Head of caudate nucleus (tissue), 42 donors: ENCODE data around the gene SLC16A8.

Experiments
- DNase-seq, 42 donors: peaks; one replicate each; pipeline versions ENCODE4 v3.0.0 to v3.0.0-alpha.2; 2020 to 2021; ENCODE audit warnings: mixed read lengths in 7 of 42
- intact Hi-C: fragments of 100-400 bp; cut with DNase I; formaldehyde crosslinking; loops from one replicate; pipeline ENCODE4 v1.15.0; 2022

Gene SLC16A8

DNA sequence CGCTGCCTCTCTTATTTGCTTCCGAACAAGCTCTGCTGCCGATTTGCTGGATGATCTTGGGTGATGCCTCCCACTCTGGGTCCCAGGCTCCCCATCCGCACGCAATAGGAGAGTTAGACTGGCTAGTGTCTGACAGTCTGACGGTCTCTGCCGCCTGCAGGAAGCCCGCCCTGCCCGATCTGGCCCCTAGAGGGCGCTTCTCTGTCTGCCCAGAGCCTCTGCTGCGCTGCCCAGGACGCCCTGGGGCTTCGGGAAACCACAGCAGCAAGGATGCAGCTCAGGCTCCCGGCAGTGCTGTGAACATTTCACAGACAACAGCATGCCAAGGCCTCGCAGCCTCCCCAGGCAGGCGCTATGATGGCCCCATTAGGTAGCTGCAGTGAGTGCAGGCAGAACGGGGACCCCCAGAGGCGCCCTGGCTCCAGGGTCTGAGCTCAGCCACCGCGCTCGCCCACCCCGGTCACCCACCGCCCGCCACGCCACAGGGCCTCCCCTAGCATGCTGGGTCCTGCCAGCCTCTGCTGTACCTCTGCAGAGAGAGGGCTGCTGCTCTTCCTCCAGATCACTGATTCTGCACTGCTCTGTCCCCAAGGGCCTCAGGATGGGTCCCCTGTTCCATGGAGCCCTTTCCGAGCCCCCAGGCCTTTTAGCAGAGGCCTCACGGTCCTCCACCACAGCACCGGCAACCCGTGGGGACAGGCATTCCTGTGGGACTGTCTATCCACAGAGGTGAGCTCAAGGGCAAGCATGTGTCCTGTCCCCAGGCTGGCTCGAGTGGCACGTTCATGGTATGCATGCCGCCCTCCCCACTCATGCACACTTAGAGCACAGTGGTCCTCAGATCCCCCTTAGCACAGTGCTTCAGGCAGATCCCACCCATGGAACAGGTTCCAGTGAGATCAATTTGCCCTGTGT lies 30.8 kb upstream of the SLC16A8 start:
- DNase-seq: peak; percentile 65 to 95 (median 89)
- intact Hi-C loops: loop anchor here (10.0 kb wide), 1 partner anchor 120 kb away; no protein-coding TSS in a partner anchor

DNA sequence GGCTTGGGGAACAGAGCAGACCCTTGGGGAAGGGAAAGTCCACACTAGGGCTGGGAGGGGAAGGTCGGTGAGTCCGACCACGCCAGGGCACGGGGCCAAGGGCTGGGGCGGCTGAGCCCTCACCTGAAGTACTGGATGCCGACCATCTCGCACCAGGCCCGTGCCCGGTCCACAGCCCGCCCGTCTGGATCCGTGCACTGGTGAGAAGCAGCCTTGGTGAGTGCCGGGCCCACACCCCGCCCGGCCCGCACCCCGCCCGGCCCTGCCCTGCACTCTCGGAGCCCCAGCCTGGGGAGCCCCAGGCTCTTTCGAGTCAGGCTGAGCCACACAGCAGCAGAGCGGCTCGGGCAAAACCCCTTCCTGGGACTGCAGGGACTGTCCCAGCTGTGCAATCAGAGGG lies 28.4 kb upstream of the SLC16A8 start:
- intact Hi-C loops: loop anchor here (10.0 kb wide), 1 partner anchor 122 kb away; no protein-coding TSS in a partner anchor
- no peak for DNase-seq

DNA sequence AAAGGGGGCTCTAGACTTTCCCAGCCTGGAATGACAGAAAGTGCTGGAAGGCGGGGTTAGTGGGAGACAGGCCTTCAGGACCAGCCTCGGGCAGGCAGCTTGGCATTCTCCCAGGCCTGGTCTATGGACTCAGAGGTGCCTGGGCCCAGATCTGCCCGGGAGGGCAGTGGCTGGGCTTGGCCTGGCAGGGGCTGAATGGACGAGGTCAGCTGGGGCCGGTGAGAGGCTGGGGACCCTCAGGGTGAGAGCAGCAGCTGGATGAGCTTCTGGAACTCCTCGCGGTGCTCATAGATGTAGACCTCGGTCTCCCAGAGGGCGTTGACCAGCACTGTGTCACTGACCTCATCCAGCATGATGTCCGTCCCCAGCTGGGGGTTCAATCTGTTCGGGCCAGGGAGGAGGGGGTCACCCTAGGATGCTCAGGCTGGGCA lies 28.0 kb upstream of the SLC16A8 start:
- intact Hi-C loops: loop anchor here (10.0 kb wide), 1 partner anchor 123 kb away; no protein-coding TSS in a partner anchor
- DNase-seq: no peak

GRCh38 chr22:38110863-38111852 lies 27.2 kb upstream of the SLC16A8 start:
- intact Hi-C loops: loop anchor here (10.0 kb wide), 1 partner anchor 124 kb away; no protein-coding TSS in a partner anchor
- no peak for DNase-seq

DNA sequence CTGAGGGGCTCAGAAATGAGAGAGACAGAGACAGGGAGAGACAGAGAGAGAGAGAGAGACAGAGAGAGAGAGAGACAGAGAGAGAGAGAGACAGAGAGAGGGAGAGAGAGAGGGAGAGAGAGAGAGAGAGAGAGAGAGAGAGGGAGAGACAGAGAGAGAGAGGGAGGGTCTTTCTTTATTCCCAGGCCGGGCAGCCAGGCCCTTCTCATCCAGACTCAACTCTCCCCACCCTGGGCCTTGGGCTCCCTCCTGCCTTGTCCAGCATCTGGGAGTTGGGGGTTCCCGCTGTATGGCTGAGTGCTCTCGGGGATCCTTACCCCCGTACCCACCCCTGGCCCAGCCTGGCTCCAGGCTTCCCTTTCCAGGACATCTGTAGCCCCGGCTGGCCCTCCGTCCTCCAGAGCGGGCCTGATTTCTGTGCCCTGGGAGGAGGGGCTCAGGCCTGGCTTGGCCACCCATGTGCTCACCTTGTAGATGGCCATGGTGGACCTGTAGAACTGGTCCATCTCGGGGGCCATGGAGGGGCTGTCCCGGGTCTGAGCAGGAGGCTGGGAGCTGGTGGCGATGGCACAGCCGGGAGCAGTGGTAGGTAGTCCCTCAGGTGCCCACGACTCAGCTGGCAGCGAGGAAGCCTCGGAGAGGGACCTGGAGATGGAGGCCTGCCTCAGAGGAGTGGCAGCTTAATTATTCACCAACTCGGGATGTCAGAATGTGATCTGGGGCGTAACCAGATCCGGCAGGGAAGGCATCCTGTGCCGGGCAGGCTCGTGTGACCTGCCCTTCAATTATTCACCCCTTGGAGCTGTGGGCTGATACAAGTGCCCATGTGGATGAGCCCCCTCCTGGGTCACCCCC lies 26.3 kb upstream of the SLC16A8 start, which contains the start of gene BAIAP2L2:
Gene BAIAP2L2, minus strand, starts transcription at position 677 of the 855 bp plus-strand sequence. Its CDS starts 159 bp downstream, at position 518.
- DNase-seq: no peak
- intact Hi-C loops: loop anchor here (10.0 kb wide), 1 partner anchor 125 kb away; no protein-coding TSS in a partner anchor

- intact Hi-C loops: loop anchor here (10.0 kb wide), 1 partner anchor 125 kb away; no protein-coding TSS in a partner anchor
- DNase-seq: no peak
Observed at GRCh38 chr22:38109371-38110001, 25.5 kb upstream of the SLC16A8 start.

DNA sequence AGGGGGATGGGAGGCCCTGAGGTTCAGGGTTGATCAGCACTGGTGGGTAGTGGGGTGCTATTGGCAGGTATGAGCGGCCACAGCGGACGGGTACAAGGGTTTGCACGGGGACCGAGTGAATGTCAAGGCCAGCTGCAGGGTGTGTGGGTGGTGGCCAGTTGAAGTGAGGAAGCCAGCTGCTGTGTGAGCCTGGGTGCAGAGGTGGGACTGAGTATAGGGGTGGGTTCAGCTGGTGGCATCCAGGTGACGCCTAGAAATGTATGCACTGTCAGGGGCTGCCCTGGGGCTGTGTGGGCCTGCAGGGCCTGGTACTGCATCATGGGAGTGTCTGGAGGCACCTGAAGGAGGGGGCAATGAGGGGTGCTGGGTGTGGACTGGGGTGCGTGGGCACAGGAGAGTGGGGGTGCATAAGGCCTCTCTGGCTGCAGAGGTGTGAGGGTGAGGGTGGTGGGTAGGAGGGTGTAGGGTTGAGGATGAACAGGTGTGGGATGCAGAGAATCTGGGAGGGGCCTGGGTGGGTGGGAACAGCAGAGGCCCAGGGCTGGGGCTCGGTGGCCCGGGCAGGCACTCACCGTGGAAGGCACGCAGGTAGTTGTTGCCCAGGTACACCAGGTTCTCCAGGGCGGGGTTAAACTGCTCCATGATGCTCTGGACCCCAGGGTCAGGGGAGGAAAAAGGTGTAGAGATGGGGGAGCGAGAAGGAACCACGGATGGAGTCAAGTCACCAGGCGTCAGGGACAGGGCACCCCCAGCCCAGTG lies 24.8 kb upstream of the SLC16A8 start:
- intact Hi-C loops: no loop called here
- no peak for DNase-seq

- intact Hi-C loops: no loop called here
- DNase-seq: peak in 1 of 42 donors; percentile 13
Observed at GRCh38 chr22:38107692-38108515, 23.9 kb upstream of the SLC16A8 start.

DNA sequence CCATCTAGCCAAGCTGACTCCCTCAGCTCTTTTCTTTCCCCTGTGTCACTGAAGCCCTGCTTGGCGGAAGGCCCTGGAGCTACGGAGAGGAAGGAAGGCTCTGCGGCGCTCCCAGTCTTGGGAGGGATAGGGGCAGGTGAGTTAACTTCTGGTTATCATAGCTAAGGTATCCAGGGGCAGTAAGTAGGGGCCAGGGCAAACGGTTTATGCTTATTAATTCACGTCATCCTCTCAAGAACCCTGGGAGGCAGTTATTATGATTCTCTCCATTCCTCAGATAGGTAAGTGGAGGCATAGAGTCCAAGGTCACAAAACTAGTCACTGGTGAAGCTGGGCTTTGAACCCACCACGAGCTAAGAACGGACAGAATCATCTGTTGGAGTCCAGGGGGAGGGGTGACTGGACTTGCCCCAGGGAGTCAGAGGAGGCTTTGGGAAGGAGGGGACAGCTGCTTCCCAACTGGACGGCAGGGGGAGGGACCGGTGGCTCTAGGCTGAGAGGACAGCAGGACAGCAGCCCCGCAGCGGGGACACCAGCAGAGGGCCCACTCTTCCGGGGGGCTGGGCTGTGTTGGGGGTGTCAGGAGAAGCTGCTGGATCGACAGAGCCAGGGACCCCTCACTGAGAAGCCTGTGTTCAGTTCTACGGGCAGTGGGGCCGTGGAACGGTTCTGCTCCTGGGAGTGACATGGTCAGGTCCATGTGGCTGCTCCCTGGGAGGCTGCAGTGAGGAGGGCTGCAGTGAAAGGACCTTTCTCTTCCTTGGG lies 23.0 kb upstream of the SLC16A8 start:
- DNase-seq: no peak

DNA sequence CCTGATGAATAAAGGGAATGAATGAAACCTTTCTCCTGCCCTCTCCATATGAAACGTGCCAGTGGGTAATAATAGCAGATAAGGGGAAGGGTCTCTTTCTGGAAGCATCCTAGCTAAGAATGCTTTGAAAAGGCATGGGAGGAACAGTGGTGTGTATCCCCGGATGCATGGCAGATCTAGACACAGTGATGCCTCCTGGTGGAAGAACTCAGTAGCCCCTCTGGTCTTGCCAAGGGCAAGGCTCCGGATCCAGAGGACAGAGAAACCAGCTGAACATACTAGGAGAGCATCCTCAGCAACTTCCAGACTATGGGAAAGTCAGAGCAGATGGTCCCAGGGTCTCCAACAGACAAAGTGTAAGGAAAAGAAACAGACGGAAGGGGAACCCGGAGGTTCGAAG lies 20.1 kb upstream of the SLC16A8 start:
- DNase-seq: no peak
- intact Hi-C loops: no loop called here

More for the DNA sequence above, 23.0 kb upstream of the SLC16A8 start:
- intact Hi-C loops: no loop called here

DNA sequence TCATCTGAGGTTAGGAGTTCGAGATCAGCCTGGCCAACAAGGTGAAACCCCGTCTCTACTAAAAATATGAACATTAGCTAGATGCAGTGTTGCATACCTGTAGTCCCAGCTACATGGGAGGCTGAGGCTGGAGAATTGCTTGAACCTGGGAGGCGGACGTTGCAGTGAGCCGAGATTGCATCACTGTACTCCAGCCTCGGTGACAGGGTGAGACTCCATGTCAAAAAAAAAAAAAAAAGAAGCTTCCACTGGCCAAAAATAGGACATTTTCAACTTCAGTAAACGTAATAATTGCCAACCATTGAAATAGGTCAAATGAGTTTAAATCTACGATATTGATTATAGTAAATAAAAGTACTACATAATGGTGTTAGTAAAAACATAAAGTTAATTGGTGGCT lies 19.7 kb upstream of the SLC16A8 start:
- intact Hi-C loops: no loop called here
- DNase-seq: no peak

- intact Hi-C loops: no loop called here
- DNase-seq: no peak
Observed at GRCh38 chr22:38098410-38099249, 14.6 kb upstream of the SLC16A8 start.

GRCh38 chr22:38097557-38098409 lies 13.8 kb upstream of the SLC16A8 start:
- DNase-seq: no peak
- intact Hi-C loops: no loop called here

GRCh38 chr22:38097058-38097457 lies 13.1 kb upstream of the SLC16A8 start:
- no peak for DNase-seq
- intact Hi-C loops: no loop called here
